K562 (cell line): ENCODE measurements around the gene CERS5. TPM values are rescaled to one million over a fixed set of nuclear protein-coding genes. Genes with fewer than 3 reads are reported as not detected.

Experiments used
- ATF7 ChIP-seq: fragments of 450-650 bp; IDR thresholded peaks from 2 replicates; pipeline ENCODE4 v1.7.1; 2014; ENCODE audit warnings: mild to moderate bottlenecking, moderate library complexity
- CTBP1 ChIP-seq: fragments of 450-650 bp; IDR thresholded peaks from 2 replicates; pipeline ENCODE4 v1.6.1; 2016; ENCODE audit warnings: borderline replicate concordance
- EHMT2 ChIP-seq: fragments of 450-650 bp; IDR thresholded peaks from 2 replicates; pipeline ENCODE4 v1.6.1; 2018; ENCODE audit warnings: antibody characterized with exemption
- JUND ChIP-seq, 2 experiments: IDR thresholded peaks; 2 replicates in 1 of 2; 3 replicates in 1 of 2; pipeline ENCODE4 v1.6.1; 2011; ENCODE audit warnings: borderline replicate concordance in 2 of 2, low read depth in 2 of 2, low read length in 2 of 2, improper control_type of control experiment in 1 of 2, missing biosample characterization in 1 of 2, missing genetic modification characterization in 1 of 2, missing genetic modification reagents in 1 of 2
- KLF13 ChIP-seq: fragments of 450-650 bp; IDR thresholded peaks from 2 replicates; pipeline ENCODE4 v1.6.1; 2016; ENCODE audit warnings: missing genetic modification characterization, low read depth, mild to moderate bottlenecking, missing compliant biosample characterization, moderate library complexity, borderline replicate concordance
- NCOA6 ChIP-seq: fragments of 450-650 bp; IDR thresholded peaks from 2 replicates; pipeline ENCODE4 v1.6.1; 2017; ENCODE audit warnings: mild to moderate bottlenecking
- NEUROD1 ChIP-seq: fragments of 150-350 bp; IDR thresholded peaks from 2 replicates; pipeline ENCODE4 v1.6.1; 2014; ENCODE audit warnings: borderline replicate concordance, low read length, low read depth; ENCODE audit not compliant: partially characterized antibody
- NRF1 ChIP-seq, 2 experiments: fragments of 450-650 bp; IDR thresholded peaks in 1 of 2; conservative IDR thresholded peaks in 1 of 2; 2 replicates each; pipeline ENCODE4 v1.6.1; 2014; ENCODE audit warnings: mild to moderate bottlenecking in 2 of 2
- TEAD2 ChIP-seq: fragments of 450-650 bp; IDR thresholded peaks from 2 replicates; pipeline ENCODE4 v1.6.1; 2016; ENCODE audit warnings: missing genetic modification characterization, control low read depth, missing compliant biosample characterization
- TGIF2 ChIP-seq: sonication (generic); formaldehyde crosslinking; IDR thresholded peaks from 2 replicates; pipeline ENCODE4 v1.8.1; 2022; ENCODE audit warnings: mild to moderate bottlenecking, missing genetic modification reagents, moderate library complexity
- WHSC1 ChIP-seq: IDR thresholded peaks from one replicate; pipeline ENCODE4 v1.6.1; 2012; ENCODE audit warnings: low read length, control low read depth, inconsistent platforms
- ZFX ChIP-seq: sonication (generic); formaldehyde crosslinking; IDR thresholded peaks from 2 replicates; pipeline ENCODE4 v1.8.0; 2022; ENCODE audit warnings: mild to moderate bottlenecking, missing genetic modification reagents, moderate library complexity
- ZNF41 ChIP-seq: fragments of 250-450 bp; sonication (Bioruptor Pico); conservative IDR thresholded peaks from 2 replicates; pipeline ENCODE4 v1.4.0; 2020; ENCODE audit warnings: mild to moderate bottlenecking
- ZNF639 ChIP-seq, 2 experiments: fragments of 200-800 bp in 1 of 2; sonication (Bioruptor generic) in 1 of 2; sonication (generic) in 1 of 2; formaldehyde crosslinking in 1 of 2; IDR thresholded peaks in 1 of 2; conservative IDR thresholded peaks in 1 of 2; 2 replicates each; pipeline versions ENCODE4 v1.5.0 to v1.6.1; 2016 to 2020; ENCODE audit warnings: missing compliant biosample characterization in 1 of 2, missing genetic modification characterization in 1 of 2, missing genetic modification reagents in 1 of 2
- ZNF644 ChIP-seq: fragments of 200-800 bp; sonication (Bioruptor generic); IDR thresholded peaks from 2 replicates; pipeline ENCODE4 v1.6.1; 2016; ENCODE audit warnings: low read depth, missing genetic modification characterization, missing compliant biosample characterization
- ZNF780A ChIP-seq: fragments of 250-450 bp; sonication (Bioruptor Pico); IDR thresholded peaks from 2 replicates; pipeline ENCODE4 v1.5.0; 2021; ENCODE audit warnings: mild to moderate bottlenecking
- polyA plus RNA-seq, 8 experiments: library from polyadenylated mRNA; depleted of rRNA in 4 of 8; stranded (reverse) in 5 of 8; unstranded in 3 of 8; fragments of >200 nt; fragmentation: Nextera tagmentation in 2 of 8; fragmentation: Illumina TruSeq in 1 of 8; extraction: Ambion mirVana in 2 of 8; extraction: Trizol in 1 of 8; gene quantifications; 2 replicates each; pipeline versions ENCODE4 v1.2.1 to v1.2.3, GENCODE V29; 2011 to 2014; ENCODE audit warnings: inconsistent platforms in 1 of 8, missing spikeins in 1 of 8
- total RNA-seq, 7 experiments: library from RNA; depleted of rRNA in 6 of 7; stranded (reverse); fragments of >200 nt in 6 of 7; fragmentation: Illumina TruSeq in 2 of 7; extraction: Trizol in 2 of 7; gene quantifications; 2 replicates each; pipeline versions ENCODE4 v1.2.1 to v1.2.3, GENCODE V29; 2011 to 2021; ENCODE audit warnings: low replicate concordance in 1 of 7
- TF ChIP-seq, protein P1 (sequence below): fragments of 250-450 bp; sonication (Bioruptor Pico); IDR thresholded peaks from 2 replicates; pipeline ENCODE4 v1.4.0; 2020; ENCODE audit warnings: mild to moderate bottlenecking, moderate library complexity
- TF ChIP-seq, protein P2 (sequence below): fragments of 450-650 bp; formaldehyde crosslinking; IDR thresholded peaks from 2 replicates; pipeline ENCODE4 v1.4.0; 2022; ENCODE audit warnings: mild to moderate bottlenecking, moderate library complexity
- TF ChIP-seq, protein P3 (sequence below), 2 experiments: fragments of 450-650 bp; conservative IDR thresholded peaks; 2 replicates each; pipeline ENCODE4 v1.6.1; 2017; ENCODE audit warnings: mild to moderate bottlenecking in 2 of 2, moderate library complexity in 2 of 2
- TF ChIP-seq, protein P4 (sequence below): sonication (generic); IDR thresholded peaks from 2 replicates; pipeline ENCODE4 v1.6.1; 2016

CERS5 gene
- total and polyA plus RNA-seq, 9 of the 15 experiments (the other 6 are each of a cell fraction or from before 2014, with no cell fraction given), result 6.1 to 47.5 (median 17.8) TPM

DNA sequence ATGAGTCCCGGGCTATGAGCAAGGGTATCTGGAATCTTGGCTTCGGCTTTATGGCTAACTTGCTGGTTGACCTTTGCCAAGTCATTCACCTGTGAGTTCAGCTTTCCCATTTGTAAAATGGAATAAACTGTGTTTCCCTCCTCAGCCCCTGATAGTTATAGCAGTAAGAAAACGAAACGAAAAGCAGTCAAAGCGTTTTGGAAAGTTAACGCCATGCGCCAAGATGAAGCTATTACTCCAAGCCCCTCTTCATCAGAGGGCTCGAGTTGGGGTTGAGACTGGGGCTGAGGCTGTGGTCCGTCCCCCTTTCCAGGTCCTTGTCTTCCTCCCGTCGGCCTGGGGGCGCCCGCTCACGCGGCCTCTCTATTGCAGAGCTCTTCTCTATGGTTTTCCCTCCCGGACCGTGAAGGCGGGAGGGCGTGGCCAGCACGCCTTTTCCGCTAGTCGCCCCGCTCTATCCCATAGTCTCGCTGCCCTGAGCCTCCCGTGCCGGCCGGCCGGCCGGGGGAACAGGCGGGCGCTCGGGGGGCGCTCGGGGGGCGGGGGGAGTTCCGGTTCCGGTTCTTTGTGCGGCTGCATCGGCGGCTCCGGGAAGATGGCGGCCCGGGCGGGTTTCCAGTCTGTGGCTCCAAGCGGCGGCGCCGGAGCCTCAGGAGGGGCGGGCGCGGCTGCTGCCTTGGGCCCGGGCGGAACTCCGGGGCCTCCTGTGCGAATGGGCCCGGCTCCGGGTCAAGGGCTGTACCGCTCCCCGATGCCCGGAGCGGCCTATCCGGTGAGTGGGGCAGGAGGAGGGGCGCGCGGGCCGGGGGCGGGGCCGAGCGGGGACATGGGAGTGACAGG is 82.2 kb downstream of the CERS5 start, which contains the start of gene SMARCD1 (continued):
- TF ChIP-seq JUND (IDR thresholded peaks at IDR 0.05; ENCODE audit: borderline replicate concordance, low read depth, low read length) (peak; percentile 54; the same call in 1 of the 2 replicates), JUND (tag; IDR thresholded peaks at IDR 0.05; ENCODE audit: borderline replicate concordance, low read depth, low read length) (no peak), ZNF639 (CRISPR knock-in tag; conservative IDR thresholded peaks at IDR 0.05 in 1 of 2, IDR thresholded peaks at IDR 0.05 in 1 of 2) (peak in 1 of 2 experiments; percentile 98; a peak in 2 of 4 replicates), NEUROD1 (peak; percentile 51), NRF1 (conservative IDR thresholded peaks at IDR 0.05 in 1 of 2, IDR thresholded peaks at IDR 0.05 in 1 of 2) (0 out of 4 replicates have a peak, but pooled peaks of 1 of the 2 experiments have one; percentile 27), EHMT2 (0 out of 2 replicates have a peak, but pooled peaks have one; percentile 35), ATF7 (peak; percentile 50; the same call in 1 of the 2 replicates), WHSC1 (no peak), NCOA6 (no peak), TGIF2 (CRISPR knock-in tag) (no peak), ZFX (CRISPR knock-in tag) (peak; percentile 66), KLF13 (tag) (0 out of 2 replicates have a peak, but pooled peaks have one; percentile 26), ZNF41 (CRISPR knock-in tag) (no peak), CTBP1 (peak; percentile 64), ZNF780A (CRISPR knock-in tag) (no peak), TEAD2 (tag) (no peak), ZNF644 (no peak)
- TF ChIP-seq, protein P1, sequence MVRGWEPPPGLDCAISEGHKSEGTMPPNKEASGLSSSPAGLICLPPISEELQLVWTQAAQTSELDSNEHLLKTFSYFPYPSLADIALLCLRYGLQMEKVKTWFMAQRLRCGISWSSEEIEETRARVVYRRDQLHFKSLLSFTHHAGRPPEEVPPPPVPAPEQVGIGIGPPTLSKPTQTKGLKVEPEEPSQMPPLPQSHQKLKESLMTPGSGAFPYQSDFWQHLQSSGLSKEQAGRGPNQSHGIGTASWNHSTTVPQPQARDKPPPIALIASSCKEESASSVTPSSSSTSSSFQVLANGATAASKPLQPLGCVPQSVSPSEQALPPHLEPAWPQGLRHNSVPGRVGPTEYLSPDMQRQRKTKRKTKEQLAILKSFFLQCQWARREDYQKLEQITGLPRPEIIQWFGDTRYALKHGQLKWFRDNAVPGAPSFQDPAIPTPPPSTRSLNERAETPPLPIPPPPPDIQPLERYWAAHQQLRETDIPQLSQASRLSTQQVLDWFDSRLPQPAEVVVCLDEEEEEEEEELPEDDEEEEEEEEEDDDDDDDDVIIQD (CRISPR knock-in tag), result no peak
- TF ChIP-seq, protein P2, sequence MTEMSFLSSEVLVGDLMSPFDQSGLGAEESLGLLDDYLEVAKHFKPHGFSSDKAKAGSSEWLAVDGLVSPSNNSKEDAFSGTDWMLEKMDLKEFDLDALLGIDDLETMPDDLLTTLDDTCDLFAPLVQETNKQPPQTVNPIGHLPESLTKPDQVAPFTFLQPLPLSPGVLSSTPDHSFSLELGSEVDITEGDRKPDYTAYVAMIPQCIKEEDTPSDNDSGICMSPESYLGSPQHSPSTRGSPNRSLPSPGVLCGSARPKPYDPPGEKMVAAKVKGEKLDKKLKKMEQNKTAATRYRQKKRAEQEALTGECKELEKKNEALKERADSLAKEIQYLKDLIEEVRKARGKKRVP (CRISPR knock-in tag), result no peak
- TF ChIP-seq, protein P3, sequence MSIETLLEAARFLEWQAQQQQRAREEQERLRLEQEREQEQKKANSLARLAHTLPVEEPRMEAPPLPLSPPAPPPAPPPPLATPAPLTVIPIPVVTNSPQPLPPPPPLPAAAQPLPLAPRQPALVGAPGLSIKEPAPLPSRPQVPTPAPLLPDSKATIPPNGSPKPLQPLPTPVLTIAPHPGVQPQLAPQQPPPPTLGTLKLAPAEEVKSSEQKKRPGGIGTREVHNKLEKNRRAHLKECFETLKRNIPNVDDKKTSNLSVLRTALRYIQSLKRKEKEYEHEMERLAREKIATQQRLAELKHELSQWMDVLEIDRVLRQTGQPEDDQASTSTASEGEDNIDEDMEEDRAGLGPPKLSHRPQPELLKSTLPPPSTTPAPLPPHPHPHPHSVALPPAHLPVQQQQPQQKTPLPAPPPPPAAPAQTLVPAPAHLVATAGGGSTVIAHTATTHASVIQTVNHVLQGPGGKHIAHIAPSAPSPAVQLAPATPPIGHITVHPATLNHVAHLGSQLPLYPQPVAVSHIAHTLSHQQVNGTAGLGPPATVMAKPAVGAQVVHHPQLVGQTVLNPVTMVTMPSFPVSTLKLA (conservative IDR thresholded peaks at IDR 0.05), result peak; percentile 51 to 84; a peak in 3 of 4 replicates
- TF ChIP-seq, protein P4, sequence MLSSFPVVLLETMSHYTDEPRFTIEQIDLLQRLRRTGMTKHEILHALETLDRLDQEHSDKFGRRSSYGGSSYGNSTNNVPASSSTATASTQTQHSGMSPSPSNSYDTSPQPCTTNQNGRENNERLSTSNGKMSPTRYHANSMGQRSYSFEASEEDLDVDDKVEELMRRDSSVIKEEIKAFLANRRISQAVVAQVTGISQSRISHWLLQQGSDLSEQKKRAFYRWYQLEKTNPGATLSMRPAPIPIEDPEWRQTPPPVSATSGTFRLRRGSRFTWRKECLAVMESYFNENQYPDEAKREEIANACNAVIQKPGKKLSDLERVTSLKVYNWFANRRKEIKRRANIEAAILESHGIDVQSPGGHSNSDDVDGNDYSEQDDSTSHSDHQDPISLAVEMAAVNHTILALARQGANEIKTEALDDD, result peak; percentile 64; the same call in 1 of the 2 replicates
